OCI-LY1 (cell line): ENCODE results near the gene STEAP4.

Source experiments
- H2AFZ ChIP-seq: fragments of 200-600 bp; sonication (generic), shearing (Covaris generic); 2 replicates; pipeline ENCODE4 v1.6.0; 2014; ENCODE audit warnings: antibody characterized with exemption, mild to moderate bottlenecking, low read length
- H3F3A ChIP-seq: fragments of 200-600 bp; sonication (generic), shearing (Covaris generic); 2 replicates; pipeline ENCODE4 v1.6.0; 2014; ENCODE audit warnings: mild to moderate bottlenecking, antibody characterized with exemption, low read length, moderate library complexity; ENCODE audit not compliant: insufficient read depth
- H3K27ac ChIP-seq: fragments of 200-600 bp; sonication (generic); 2 replicates; pipeline ENCODE4 v1.5.1; 2014; ENCODE audit warnings: low read length, mixed run types, mild to moderate bottlenecking, low read depth; ENCODE audit not compliant: poor library complexity, severe bottlenecking
- H3K27me3 ChIP-seq: fragments of 200-600 bp; sonication (generic); 2 replicates; pipeline ENCODE4 v1.6.0; 2014; ENCODE audit warnings: antibody characterized with exemption, mild to moderate bottlenecking, low read length, moderate library complexity; ENCODE audit not compliant: insufficient read depth
- H3K36me3 ChIP-seq: fragments of 200-600 bp; sonication (generic); 2 replicates; pipeline ENCODE4 v1.6.1; 2014; ENCODE audit warnings: mild to moderate bottlenecking, antibody characterized with exemption, low read length, moderate library complexity, mixed read lengths; ENCODE audit not compliant: insufficient read depth
- H3K4me1 ChIP-seq: fragments of 200-600 bp; sonication (generic); 2 replicates; pipeline ENCODE4 v1.5.1; 2014; ENCODE audit warnings: mild to moderate bottlenecking, low read length, moderate library complexity; ENCODE audit not compliant: insufficient read depth, severe bottlenecking
- H3K4me2 ChIP-seq: fragments of 200-600 bp; sonication (generic), shearing (Covaris generic); 2 replicates; pipeline ENCODE4 v1.6.1; 2014; ENCODE audit warnings: low read length
- H3K4me3 ChIP-seq: fragments of 200-600 bp; sonication (generic); 2 replicates; pipeline ENCODE4 v1.5.1; 2014; ENCODE audit warnings: low read length, low read depth, mild to moderate bottlenecking, mixed read lengths; ENCODE audit not compliant: poor library complexity, severe bottlenecking
- H3K79me2 ChIP-seq: fragments of 200-600 bp; shearing (Covaris generic); 2 replicates; pipeline ENCODE4 v1.6.1; 2016; ENCODE audit warnings: mixed run types, low read length, mixed read lengths; ENCODE audit not compliant: insufficient read depth
- H3K9ac ChIP-seq: fragments of 200-600 bp; sonication (generic), shearing (Covaris generic); 2 replicates; pipeline ENCODE4 v1.6.1; 2014; ENCODE audit warnings: mild to moderate bottlenecking, low read length, mixed read lengths
- H3K9me2 ChIP-seq: fragments of 200-600 bp; sonication (generic), shearing (Covaris generic); 2 replicates; pipeline ENCODE4 v1.6.1; 2014; ENCODE audit warnings: low read depth, mild to moderate bottlenecking, low read length, mixed read lengths
- H3K9me3 ChIP-seq: fragments of 200-600 bp; shearing (Covaris generic); 2 replicates; pipeline ENCODE4 v1.6.1; 2014; ENCODE audit warnings: low read length, mixed read lengths
- H4K20me1 ChIP-seq: fragments of 200-600 bp; sonication (generic), shearing (Covaris generic); 2 replicates; pipeline ENCODE4 v1.6.0; 2016; ENCODE audit warnings: mild to moderate bottlenecking, low read length; ENCODE audit not compliant: insufficient read depth
- CTCF ChIP-seq: fragments of 200-600 bp; sonication (generic), shearing (Covaris generic); IDR thresholded peaks from 2 replicates; pipeline ENCODE4 v1.5.1; 2017; ENCODE audit warnings: mild to moderate bottlenecking, antibody characterized with exemption, low read length, moderate library complexity, mixed read lengths
- EZH2 ChIP-seq: fragments of 200-600 bp; sonication (generic), shearing (Covaris generic); IDR thresholded peaks from 2 replicates; pipeline ENCODE4 v1.8.0; 2017; ENCODE audit warnings: borderline replicate concordance, mixed run types, mild to moderate bottlenecking, antibody characterized with exemption, low read length, moderate library complexity, mixed read lengths

STEAP4 gene

DNA sequence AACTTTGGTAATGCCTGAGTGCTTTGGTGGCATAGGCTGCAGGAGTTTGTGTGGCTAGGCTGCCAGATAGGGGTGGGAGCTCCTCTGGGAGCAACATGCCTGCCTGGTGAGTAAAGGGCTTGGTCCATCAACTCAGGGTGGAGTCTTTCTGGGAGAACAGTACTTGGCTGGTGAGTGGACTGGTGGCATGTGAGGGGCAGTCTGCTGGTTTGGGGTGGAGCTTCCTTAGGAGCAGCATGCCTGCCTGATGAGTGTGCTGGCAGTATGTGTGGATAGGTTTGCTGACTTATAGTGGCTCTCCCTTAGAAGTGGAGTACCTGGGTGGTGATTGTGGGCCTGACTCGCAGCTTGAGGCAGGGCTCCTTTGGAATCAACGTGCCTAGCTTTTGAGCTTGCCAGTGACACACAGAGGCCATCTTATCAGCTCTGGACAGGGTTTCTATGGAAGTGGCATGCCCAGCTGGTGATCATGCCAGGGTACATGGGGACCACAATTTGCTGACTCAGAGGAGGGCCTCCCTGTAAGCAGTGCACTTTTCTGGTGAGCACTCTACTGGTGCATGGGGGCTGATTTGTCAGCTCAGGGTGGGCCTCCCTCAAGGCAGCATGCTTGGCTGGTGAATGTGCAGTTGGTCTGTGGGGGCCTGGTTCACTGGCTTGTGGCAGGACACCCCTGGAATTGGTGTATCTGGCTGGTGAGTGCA is 51.8 kb downstream of the STEAP4 start:
- no peak overlapping the region for H3K9ac ChIP-seq
- H2AFZ ChIP-seq, result no peak overlapping the region
- H3F3A ChIP-seq, result no peaks in the 10 kb centered on the region
- TF ChIP-seq EZH2, result no peak
- no peak for TF ChIP-seq CTCF
- H3K4me2 ChIP-seq, result no peak overlapping the region
- no peak overlapping the region for H3K4me3 ChIP-seq
- no peaks in the 10 kb centered on the region for H3K36me3 ChIP-seq
- H4K20me1 ChIP-seq, result no peaks in the 10 kb centered on the region
- H3K27me3 ChIP-seq, result no peaks in the 10 kb centered on the region
- peaks cover 4% of the 10 kb centered on the region; the same call in 1 of the 2 replicates for H3K9me3 ChIP-seq
- H3K9me2 ChIP-seq, result no peaks in the 10 kb centered on the region
- H3K79me2 ChIP-seq, result no peaks in the 10 kb centered on the region
- H3K27ac ChIP-seq, result no peak overlapping the region
- H3K4me1 ChIP-seq, result no peaks in the 10 kb centered on the region

GRCh38 chr7:88253640-88254039 is 53.1 kb downstream of the STEAP4 start:
- Histone ChIP-seq H3K4me2 (no peak overlapping the region), H3K27ac (no peak overlapping the region), H3F3A (no peaks in the 10 kb centered on the region), H3K4me1 (no peaks in the 10 kb centered on the region), H3K9me2 (no peaks in the 10 kb centered on the region), H4K20me1 (no peaks in the 10 kb centered on the region), H3K27me3 (no peaks in the 10 kb centered on the region), H3K9me3 (peaks cover 4% of the 10 kb centered on the region; the same call in 1 of the 2 replicates), H3K36me3 (no peaks in the 10 kb centered on the region), H3K79me2 (no peaks in the 10 kb centered on the region), H2AFZ (no peak overlapping the region), H3K4me3 (no peak overlapping the region), H3K9ac (no peak overlapping the region)
- no peak for TF ChIP-seq CTCF

- no peaks in the 10 kb centered on the region for H3K4me1 ChIP-seq
- no peaks in the 10 kb centered on the region for H3K27me3 ChIP-seq
- H3K4me2 ChIP-seq, result no peak overlapping the region
- no peaks in the 10 kb centered on the region for H4K20me1 ChIP-seq
- H3F3A ChIP-seq, result no peaks in the 10 kb centered on the region
- TF ChIP-seq EZH2, result no peak
- no peak for TF ChIP-seq CTCF
- no peak overlapping the region for H3K9ac ChIP-seq
- no peak overlapping the region for H2AFZ ChIP-seq
- H3K9me2 ChIP-seq, result no peaks in the 10 kb centered on the region
- H3K4me3 ChIP-seq, result no peak overlapping the region
- no peaks in the 10 kb centered on the region for H3K79me2 ChIP-seq
- no peak overlapping the region for H3K27ac ChIP-seq
- no peaks in the 10 kb centered on the region for H3K9me3 ChIP-seq
- no peaks in the 10 kb centered on the region for H3K36me3 ChIP-seq
These were observed 62.4 kb downstream of the STEAP4 start for GRCh38 chr7:88244258-88244657.
